Measurements from ENCODE around the gene FPR2. TPM values are rescaled to one million over a fixed set of nuclear protein-coding genes. Genes with fewer than 3 reads are reported as not detected.

Gene FPR2
- total RNA-seq, 2 experiments from 2014 or later, result not detected

- no peak overlapping the region for H3K27ac Mint-ChIP-seq
- peaks cover 3% of the 10 kb centered on the region for H3K27me3 Mint-ChIP-seq (ENCODE audit: low read depth)
- intact Hi-C loops (cut with micrococcal nuclease), result no loop called here
- DNase-seq, result no peak
- peaks cover 31% of the 10 kb centered on the region for H3K9me3 Mint-ChIP-seq
- no peaks in the 10 kb centered on the region for H3K4me1 Mint-ChIP-seq (ENCODE audit: low read depth)
- CTCF ChIA-PET, result no interaction called here
- no peak overlapping the region for H3K4me3 Mint-ChIP-seq
- H3K36me3 Mint-ChIP-seq (ENCODE audit: low read depth), result no peaks in the 10 kb centered on the region
Measured at GRCh38 chr19:51820011-51820410, 59.0 kb downstream of the FPR2 start.

Other genes with a start within 250 kb of the FPR2 start
- gene SIGLEC6, start 229.5 kb upstream of the FPR2 start, total RNA-seq, result not detected
- gene ZNF175, start 189.9 kb upstream of the FPR2 start, total RNA-seq, result 1 to 10 TPM; 6.5 to 7.9 TPM
- under 1 TPM in 1 of 2 experiments, not detected in 1; 0.12 TPM for gene SIGLEC5, start 130.8 kb upstream of the FPR2 start, total RNA-seq
- gene SIGLEC14, start 114.4 kb upstream of the FPR2 start, total RNA-seq, result not detected
- 1 to 10 TPM; 5.8 to 6.6 TPM for gene SPACA6, start 67.8 kb upstream of the FPR2 start, total RNA-seq
- not detected for gene HAS1, start 37.2 kb upstream of the FPR2 start, total RNA-seq
- not detected for gene FPR1, start 9.3 kb upstream of the FPR2 start, total RNA-seq
- not detected for gene FPR3, start 34.0 kb downstream of the FPR2 start, total RNA-seq
- 1 to 10 TPM; 5.4 to 5.6 TPM for gene ZNF577, start 126.8 kb downstream of the FPR2 start, total RNA-seq
- 10 to 100 TPM; 10.4 to 11.6 TPM for gene ZNF649, start 143.8 kb downstream of the FPR2 start, total RNA-seq
- gene ZNF613, start 166.3 kb downstream of the FPR2 start, total RNA-seq, result 1 to 10 TPM; 2.0 to 3.1 TPM
- gene ZNF350, start 225.7 kb downstream of the FPR2 start, total RNA-seq, result 1 to 10 TPM; 6.6 to 6.7 TPM
- 1 to 10 TPM; 6.8 to 7.9 TPM for gene ZNF615, start 247.0 kb downstream of the FPR2 start, total RNA-seq

All from activated naive CD4-positive, alpha-beta T cell treated with anti-CD3 and anti-CD28 coated beads for 36 hours (primary cell).